Left lung (tissue), 10 donors: ENCODE data around the gene IL19. TPM values are rescaled to one million over a fixed set of nuclear protein-coding genes. Genes with fewer than 3 reads are reported as not detected.

Experiments
- ATAC-seq: fragments of 200-7000 bp; cut with Tn5 transposase; one replicate; pipeline ENCODE4 v1.9.1; 2020; ENCODE audit warnings: moderate library complexity
- DNase-seq, 4 donors: peaks; one replicate each; pipeline ENCODE4 v3.0.0-alpha.2; 2013 to 2020
- H3K27ac ChIP-seq, 2 donors: fragments of 200-600 bp; sonication (generic) in 1 of 2; one replicate each; pipeline versions ENCODE4 v1.5.0 to v1.8.0; 2020 to 2021
- H3K27me3 ChIP-seq, 2 donors: fragments of 200-600 bp; sonication (generic) in 1 of 2; one replicate each; pipeline versions ENCODE4 v1.5.0 to v1.8.0; 2020 to 2021
- H3K36me3 ChIP-seq, 2 donors: fragments of 200-600 bp; sonication (generic) in 1 of 2; one replicate each; pipeline versions ENCODE4 v1.5.0 to v1.8.0; 2020 to 2021
- H3K4me1 ChIP-seq, 2 donors: fragments of 200-600 bp; one replicate each; pipeline ENCODE4 v1.8.0; 2021
- H3K4me3 ChIP-seq, 2 donors: fragments of 200-600 bp; sonication (generic) in 1 of 2; one replicate each; pipeline versions ENCODE4 v1.5.0 to v1.8.0; 2020 to 2021; ENCODE audit warnings: mild to moderate bottlenecking in 1 of 2
- H3K9me3 ChIP-seq, 2 donors: fragments of 200-600 bp; sonication (generic) in 1 of 2; one replicate each; pipeline versions ENCODE4 v1.5.0 to v1.8.0; 2020 to 2021
- CTCF ChIP-seq, 2 donors: fragments of 200-600 bp; sonication (generic) in 1 of 2; IDR thresholded peaks; one replicate each; pipeline versions ENCODE4 v1.5.0 to v1.8.0; 2021; ENCODE audit warnings: antibody characterized with exemption in 2 of 2
- intact Hi-C, 2 donors: fragments of 100-400 bp; cut with DNase I; formaldehyde crosslinking; loops; one replicate each; pipeline versions ENCODE4 v1.11.2 to v1.14.2; 2022
- polyA plus RNA-seq, 6 donors: library from polyadenylated mRNA; unstranded; fragments of 120-200 nt; gene quantifications; one replicate each; pipeline ENCODE4 v1.2.1, GENCODE V29; 2013; ENCODE audit not compliant: insufficient read length in 6 of 6
- total RNA-seq, 2 donors: library from RNA; stranded (reverse); fragmentation: NEBNext Ultra II Directional; extraction: Animal tissue kit (Norgen Biotek cat#: 25700); gene quantifications; one replicate each; pipeline ENCODE4 v1.2.1, GENCODE V29; 2021
- donor health status: DM: no; HTN: yes; CAD: no.
- donor health status: DM: no; HTN: no; CAD: no.

Gene IL19
- total and polyA plus RNA-seq, 8 donors: not detected

- no peak for TF ChIP-seq CTCF (IDR thresholded peaks at IDR 0.05)
- H3K27ac ChIP-seq: no peak overlapping the region
- intact Hi-C loops: no loop called here
- DNase-seq (no peak), ATAC-seq (no peak)
- peaks cover 0 to 14% of the 10 kb centered on the region in 2 donors for H3K4me1 ChIP-seq
- H3K36me3 ChIP-seq: no peaks in the 10 kb centered on the region
- no peaks in the 10 kb centered on the region for H3K27me3 ChIP-seq
- H3K4me3 ChIP-seq: no peak overlapping the region
- no peaks in the 10 kb centered on the region for H3K9me3 ChIP-seq
These were observed 12.9 kb downstream of the IL19 start for GRCh38 chr1:206783506-206783905.

- Histone ChIP-seq H3K4me3 (no peak overlapping the region), H3K27me3 (no peaks in the 10 kb centered on the region), H3K36me3 (no peaks in the 10 kb centered on the region), H3K27ac (no peak overlapping the region), H3K4me1 (peaks cover 0 to 5% of the 10 kb centered on the region in 2 donors), H3K9me3 (no peaks in the 10 kb centered on the region)
- DNase-seq (no peak), ATAC-seq (no peak)
- TF ChIP-seq CTCF (IDR thresholded peaks at IDR 0.05): no peak
- intact Hi-C loops: no loop called here
These were observed 13.9 kb downstream of the IL19 start for GRCh38 chr1:206784471-206784903.

- TF ChIP-seq CTCF (IDR thresholded peaks at IDR 0.05): no peak
- Histone ChIP-seq H3K27me3 (no peaks in the 10 kb centered on the region), H3K4me1 (no peaks in the 10 kb centered on the region), H3K27ac (no peak overlapping the region), H3K9me3 (no peaks in the 10 kb centered on the region), H3K4me3 (no peak overlapping the region), H3K36me3 (no peaks in the 10 kb centered on the region)
- DNase-seq: no peak
- ATAC-seq: peak; percentile 42
- intact Hi-C loops: no loop called here
These were observed 14.7 kb downstream of the IL19 start for GRCh38 chr1:206785182-206785765.

GRCh38 chr1:206786212-206786886 lies 15.8 kb downstream of the IL19 start:
- ATAC-seq (no peak), DNase-seq (no peak)
- no peak overlapping the region for H3K4me3 ChIP-seq
- no peak overlapping the region for H3K27ac ChIP-seq
- intact Hi-C loops: no loop called here
- H3K27me3 ChIP-seq: no peaks in the 10 kb centered on the region
- no peaks in the 10 kb centered on the region for H3K9me3 ChIP-seq
- TF ChIP-seq CTCF (IDR thresholded peaks at IDR 0.05): no peak
- no peaks in the 10 kb centered on the region for H3K36me3 ChIP-seq
- no peaks in the 10 kb centered on the region for H3K4me1 ChIP-seq

- no peak overlapping the region for H3K27ac ChIP-seq
- no peaks in the 10 kb centered on the region for H3K36me3 ChIP-seq
- intact Hi-C loops: no loop called here
- TF ChIP-seq CTCF (IDR thresholded peaks at IDR 0.05): no peak
- DNase-seq (no peak), ATAC-seq (no peak)
- no peaks in the 10 kb centered on the region for H3K27me3 ChIP-seq
- no peak overlapping the region for H3K4me3 ChIP-seq
- H3K9me3 ChIP-seq: no peaks in the 10 kb centered on the region
- no peaks in the 10 kb centered on the region for H3K4me1 ChIP-seq
These were observed 17.3 kb downstream of the IL19 start for GRCh38 chr1:206787891-206788290.
